DOHH2 (cell line): Measurements from ENCODE around the gene CCL16.
"Not testable (repeated sequence)": the region's sequence is repeated elsewhere in the genome, so short reads cannot be mapped to it uniquely, and the experiment has no call there.

Experiments
- EZH2phosphoT487 ChIP-seq: fragments of 200-600 bp; sonication (generic); IDR thresholded peaks from 2 replicates; pipeline ENCODE4 v1.6.1; 2017; ENCODE audit warnings: borderline replicate concordance, mild to moderate bottlenecking, antibody characterized with exemption, low read length, moderate library complexity, mixed read lengths
- TF ChIP-seq, protein P1 (sequence below): fragments of 200-600 bp; sonication (generic); IDR thresholded peaks from one replicate; pipeline ENCODE4 v1.5.1; 2014; ENCODE audit warnings: antibody characterized with exemption, mild to moderate bottlenecking, low read depth, low read length; ENCODE audit not compliant: poor library complexity, severe bottlenecking

DNA sequence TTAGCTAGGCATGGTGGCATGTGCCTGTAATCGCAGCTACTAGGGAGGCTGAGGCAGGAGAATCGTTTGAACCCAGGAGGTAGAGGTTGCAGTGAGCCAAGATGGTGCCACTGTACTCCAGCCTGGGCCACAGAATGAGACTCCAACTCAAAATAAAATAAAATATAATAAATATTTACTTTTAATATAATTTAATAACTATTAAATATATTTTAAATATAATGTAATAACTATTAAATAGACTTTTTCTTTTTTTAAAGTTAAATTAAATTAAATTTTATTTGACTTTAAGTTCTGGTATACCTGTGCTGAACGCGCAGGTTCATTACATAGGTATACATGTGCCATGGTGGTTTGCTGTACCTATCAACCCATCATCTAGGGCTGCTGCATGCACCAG lies 34.6 kb upstream of the CCL16 start:
- TF ChIP-seq, protein P1, sequence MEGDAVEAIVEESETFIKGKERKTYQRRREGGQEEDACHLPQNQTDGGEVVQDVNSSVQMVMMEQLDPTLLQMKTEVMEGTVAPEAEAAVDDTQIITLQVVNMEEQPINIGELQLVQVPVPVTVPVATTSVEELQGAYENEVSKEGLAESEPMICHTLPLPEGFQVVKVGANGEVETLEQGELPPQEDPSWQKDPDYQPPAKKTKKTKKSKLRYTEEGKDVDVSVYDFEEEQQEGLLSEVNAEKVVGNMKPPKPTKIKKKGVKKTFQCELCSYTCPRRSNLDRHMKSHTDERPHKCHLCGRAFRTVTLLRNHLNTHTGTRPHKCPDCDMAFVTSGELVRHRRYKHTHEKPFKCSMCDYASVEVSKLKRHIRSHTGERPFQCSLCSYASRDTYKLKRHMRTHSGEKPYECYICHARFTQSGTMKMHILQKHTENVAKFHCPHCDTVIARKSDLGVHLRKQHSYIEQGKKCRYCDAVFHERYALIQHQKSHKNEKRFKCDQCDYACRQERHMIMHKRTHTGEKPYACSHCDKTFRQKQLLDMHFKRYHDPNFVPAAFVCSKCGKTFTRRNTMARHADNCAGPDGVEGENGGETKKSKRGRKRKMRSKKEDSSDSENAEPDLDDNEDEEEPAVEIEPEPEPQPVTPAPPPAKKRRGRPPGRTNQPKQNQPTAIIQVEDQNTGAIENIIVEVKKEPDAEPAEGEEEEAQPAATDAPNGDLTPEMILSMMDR, result not testable (repeated sequence)
- TF ChIP-seq EZH2phosphoT487, result not testable (repeated sequence)
